22Rv1 (cell line): ENCODE results near the gene SCO1.
"Not testable (repeated sequence)": the region's sequence is repeated elsewhere in the genome, so short reads cannot be mapped to it uniquely, and the experiment has no call there.

Experiments used
- CTCF ChIP-seq: fragments of 450-650 bp; IDR thresholded peaks from 2 replicates; pipeline ENCODE4 v1.5.1; 2017; ENCODE audit warnings: mild to moderate bottlenecking
- ZFX ChIP-seq: fragments of 450-650 bp; IDR thresholded peaks from 2 replicates; pipeline ENCODE4 v1.6.1; 2017; ENCODE audit warnings: antibody characterized with exemption, borderline replicate concordance

DNA sequence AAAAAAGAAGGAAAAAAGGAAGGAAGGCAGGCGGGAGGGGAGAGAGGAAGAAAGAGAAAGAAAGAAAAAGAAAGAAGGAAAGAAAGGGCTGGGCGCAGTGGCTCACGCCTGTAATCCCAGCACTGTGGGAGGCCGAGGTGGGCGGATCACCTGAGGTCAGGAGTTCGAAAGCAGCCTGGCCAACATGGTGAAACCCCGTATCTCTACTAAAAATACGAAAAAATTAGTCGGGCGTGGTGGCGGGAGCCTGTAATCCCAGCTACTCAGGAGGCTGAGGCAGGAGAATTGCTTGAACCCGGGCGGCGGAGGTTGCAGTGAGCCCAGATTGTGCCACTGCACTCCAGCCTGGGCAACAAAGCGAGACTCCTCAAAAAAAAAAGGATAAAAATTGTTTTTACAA lies 32.9 kb upstream of the SCO1 start:
- not testable (repeated sequence) for TF ChIP-seq CTCF, ZFX
